ENCODE results near the gene HCFC1. TPM values are rescaled to one million over a fixed set of nuclear protein-coding genes. Genes with fewer than 3 reads are reported as not detected.

The HCFC1 gene
- total and polyA plus RNA-seq, 2 experiments from 2014 or later: 18.9 to 25.0 TPM

- Histone ChIP-seq H2AFZ (no peak overlapping the region), H3K9me3 (ENCODE audit: low read depth) (no peaks in the 10 kb centered on the region), H3K4me3 (no peak overlapping the region), H3K4me2 (no peak overlapping the region), H3K9me2 (replicated peaks; ENCODE audit: insufficient read depth) (no peaks in the 10 kb centered on the region), H3K79me2 (peaks cover 16% of the 10 kb centered on the region), H3K27ac (no peak overlapping the region), H3K4me1 (ENCODE audit: insufficient read depth) (no peaks in the 10 kb centered on the region), H3K36me3 (replicated peaks; ENCODE audit: insufficient read depth, low read depth) (no peaks in the 10 kb centered on the region), H3K27me3 (no peaks in the 10 kb centered on the region), H4K20me1 (ENCODE audit: insufficient read depth, poor library complexity, severe bottlenecking) (peaks cover 16% of the 10 kb centered on the region)
- WGBS (ENCODE audit: low lambda C conversion rate, missing lambda C conversion rate): 92% methylated on average over 22 of the region's 22 CpGs
- DNase-seq (ENCODE audit: low spot score): no peak
- TF ChIP-seq EZH2 (IDR thresholded peaks at IDR 0.05; ENCODE audit: borderline replicate concordance) (no peak), CTCF (IDR thresholded peaks at IDR 0.05; ENCODE audit: poor library complexity) (no peak), EZH2phosphoT487 (IDR thresholded peaks at IDR 0.05; ENCODE audit: low read depth, severe bottlenecking, unreplicated experiment) (no peak)
Observed at GRCh38 chrX:153960786-153961185, 10.8 kb downstream of the HCFC1 start.

- Histone ChIP-seq H3K27me3 (no peaks in the 10 kb centered on the region), H3K79me2 (peaks cover 9% of the 10 kb centered on the region), H3K4me1 (ENCODE audit: insufficient read depth) (no peaks in the 10 kb centered on the region), H3K4me3 (no peak overlapping the region), H3K9me3 (ENCODE audit: low read depth) (no peaks in the 10 kb centered on the region), H4K20me1 (ENCODE audit: insufficient read depth, poor library complexity, severe bottlenecking) (peaks cover 9% of the 10 kb centered on the region), H3K27ac (no peak overlapping the region), H3K9me2 (replicated peaks; ENCODE audit: insufficient read depth) (no peaks in the 10 kb centered on the region), H3K36me3 (replicated peaks; ENCODE audit: insufficient read depth, low read depth) (no peaks in the 10 kb centered on the region), H3K4me2 (no peak overlapping the region), H2AFZ (no peak overlapping the region)
- TF ChIP-seq CTCF (IDR thresholded peaks at IDR 0.05; ENCODE audit: poor library complexity) (no peak), EZH2phosphoT487 (IDR thresholded peaks at IDR 0.05; ENCODE audit: low read depth, severe bottlenecking, unreplicated experiment) (no peak), EZH2 (IDR thresholded peaks at IDR 0.05; ENCODE audit: borderline replicate concordance) (no peak)
- 94% methylated on average over 14 of the region's 16 CpGs for WGBS (ENCODE audit: low lambda C conversion rate, missing lambda C conversion rate)
- DNase-seq (ENCODE audit: low spot score): no peak
Observed at GRCh38 chrX:153960077-153960476, 11.5 kb downstream of the HCFC1 start.

GRCh38 chrX:153959649-153960048 lies 12.0 kb downstream of the HCFC1 start:
- H3K9me3 ChIP-seq (ENCODE audit: low read depth): no peaks in the 10 kb centered on the region
- H3K36me3 ChIP-seq (replicated peaks; ENCODE audit: insufficient read depth, low read depth): no peaks in the 10 kb centered on the region

More at GRCh38 chrX:153959649-153960048, 12.0 kb downstream of the HCFC1 start:
- H3K27ac ChIP-seq: no peak overlapping the region
- TF ChIP-seq EZH2phosphoT487 (IDR thresholded peaks at IDR 0.05; ENCODE audit: low read depth, severe bottlenecking, unreplicated experiment) (no peak), EZH2 (IDR thresholded peaks at IDR 0.05; ENCODE audit: borderline replicate concordance) (no peak), CTCF (IDR thresholded peaks at IDR 0.05; ENCODE audit: poor library complexity) (no peak)
- no peaks in the 10 kb centered on the region for H3K4me1 ChIP-seq (ENCODE audit: insufficient read depth)
- H3K4me3 ChIP-seq: no peak overlapping the region
- H3K79me2 ChIP-seq: peaks cover 5% of the 10 kb centered on the region
- no peak for DNase-seq (ENCODE audit: low spot score)
- no peak overlapping the region for H3K4me2 ChIP-seq
- H2AFZ ChIP-seq: no peak overlapping the region
- peaks cover 4% of the 10 kb centered on the region for H4K20me1 ChIP-seq (ENCODE audit: insufficient read depth, poor library complexity, severe bottlenecking)
- H3K27me3 ChIP-seq: no peaks in the 10 kb centered on the region
- no peaks in the 10 kb centered on the region for H3K9me2 ChIP-seq (replicated peaks; ENCODE audit: insufficient read depth)
- 91% methylated on average over 15 of the region's 15 CpGs for WGBS (ENCODE audit: low lambda C conversion rate, missing lambda C conversion rate)

All from hepatocyte (in vitro differentiated cells).